ENCODE measurements around the gene OGFOD2.
A peak's percentile ranks its signal among the peaks of the same experiment; 100 is the strongest.

The OGFOD2 gene

DNA sequence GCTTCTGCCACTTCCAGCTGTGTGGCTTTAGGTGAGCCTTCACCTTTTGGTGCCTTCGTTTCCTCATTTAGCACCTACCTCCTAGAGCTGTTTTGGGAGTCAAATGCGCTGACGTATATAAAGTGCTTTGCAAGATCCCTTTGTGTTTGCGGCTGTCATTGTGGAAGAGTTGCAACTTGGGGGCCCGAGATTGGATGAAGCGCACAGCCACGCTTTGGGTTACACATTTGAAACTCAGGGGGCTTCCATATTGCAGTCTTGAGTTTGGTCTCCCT, 4.8 kb downstream of the OGFOD2 start:
- no peaks in the 10 kb centered on the region for H3K27me3 ChIP-seq (ENCODE audit: low read depth, low read length)
- H3K9me3 ChIP-seq (ENCODE audit: control insufficient read depth in 1 of 2, low read length in 2 of 2): no peaks in the 10 kb centered on the region
- H3K4me1 ChIP-seq (ENCODE audit: control insufficient read depth in 1 of 2, insufficient read depth in 2 of 2, low read length in 2 of 2): peaks cover 24 to 83% of the 10 kb centered on the region in 2 donors
- H3K27ac ChIP-seq (ENCODE audit: low read length): peak overlapping the region; percentile 8
- H3K36me3 ChIP-seq (ENCODE audit: control insufficient read depth in 1 of 2, insufficient read depth in 2 of 2, low read length in 2 of 2): peaks cover 0 to 12% of the 10 kb centered on the region in 2 donors
- H3K4me3 ChIP-seq (ENCODE audit: low read depth in 1 of 2, low read length in 2 of 2): peak overlapping the region; percentile 80 to 95

DNA sequence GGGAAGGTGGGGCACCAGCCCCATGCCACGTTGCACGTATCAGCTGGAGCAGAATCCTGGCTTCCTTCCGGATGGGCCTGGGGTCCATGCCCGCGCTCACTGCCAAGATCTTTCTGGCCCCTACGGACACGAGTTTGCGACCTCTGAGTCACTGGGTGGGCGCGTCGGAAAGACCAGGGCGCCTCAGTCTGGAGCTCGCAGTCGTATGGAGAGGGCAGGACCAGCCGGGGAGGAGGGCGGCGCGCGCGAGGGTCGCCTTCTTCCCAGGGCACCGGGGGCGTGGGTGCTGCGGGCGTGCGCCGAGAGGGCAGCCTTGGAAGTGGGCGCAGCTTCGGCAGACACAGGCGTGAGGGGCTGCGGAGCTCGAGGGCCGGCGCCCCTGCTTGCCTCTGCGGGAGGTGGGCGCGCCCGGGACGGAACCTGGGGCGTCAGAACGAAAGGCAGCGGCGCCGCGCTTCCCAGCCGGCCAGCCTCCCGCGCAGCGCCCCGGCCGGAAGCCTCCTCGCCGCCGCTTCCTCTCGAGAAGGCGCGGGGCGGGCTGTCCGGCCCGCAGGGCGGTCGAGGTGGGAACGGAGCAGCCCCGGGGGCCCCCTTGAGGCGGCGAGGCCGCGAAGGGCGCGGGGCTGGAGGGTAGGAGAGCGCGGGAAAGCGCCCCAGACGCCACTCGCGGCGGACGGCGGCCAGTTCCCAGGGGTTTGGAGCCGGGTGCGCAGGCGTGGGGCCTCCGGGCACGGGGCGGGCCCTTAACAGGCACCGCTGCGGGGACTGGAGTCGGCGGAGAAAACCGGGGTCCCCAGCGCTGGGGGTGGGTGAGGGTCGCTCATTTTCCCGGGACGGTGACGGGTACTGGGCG, 5.4 kb downstream of the OGFOD2 start, which contains the start of gene ARL6IP4:
ARL6IP4 (plus strand) TSS at position 499 of the 853 bp plus-strand sequence. CDS start 459 bp downstream, outside the sequence.
- H3K36me3 ChIP-seq (ENCODE audit: control insufficient read depth in 1 of 2, insufficient read depth in 2 of 2, low read length in 2 of 2): peaks cover 0 to 11% of the 10 kb centered on the region in 2 donors
- H3K4me1 ChIP-seq (ENCODE audit: control insufficient read depth in 1 of 2, insufficient read depth in 2 of 2, low read length in 2 of 2): peaks cover 24 to 88% of the 10 kb centered on the region in 2 donors
- no peaks in the 10 kb centered on the region for H3K27me3 ChIP-seq (ENCODE audit: low read depth, low read length)
- peak within 1 kb of the TSS; percentile 80 to 95 for H3K4me3 ChIP-seq (ENCODE audit: low read depth in 1 of 2, low read length in 2 of 2)
- no peaks in the 10 kb centered on the region for H3K9me3 ChIP-seq (ENCODE audit: control insufficient read depth in 1 of 2, low read length in 2 of 2)
- peak within 1 kb of the TSS; percentile 56 for H3K27ac ChIP-seq (ENCODE audit: low read length)

DNA sequence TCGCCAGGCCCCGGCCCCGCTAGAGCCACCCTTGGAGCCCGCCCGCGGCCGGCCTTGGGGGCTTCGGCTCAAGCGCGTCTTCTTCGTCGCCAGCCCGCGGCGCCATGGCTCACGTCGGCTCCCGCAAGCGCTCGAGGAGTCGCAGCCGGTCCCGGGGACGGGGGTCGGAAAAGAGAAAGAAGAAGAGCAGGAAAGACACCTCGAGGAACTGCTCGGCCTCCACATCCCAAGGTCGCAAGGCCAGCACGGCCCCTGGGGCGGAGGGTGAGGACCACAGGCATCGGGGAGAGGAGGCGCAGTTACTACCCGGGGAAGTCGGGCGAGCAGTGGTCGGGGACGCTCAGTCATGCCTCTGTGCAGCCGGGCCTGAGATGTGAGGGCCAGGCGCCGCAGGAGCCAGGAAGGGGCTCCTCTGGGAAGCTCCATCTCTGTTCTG, 6.0 kb downstream of the OGFOD2 start:
- Histone ChIP-seq H3K36me3 (ENCODE audit: control insufficient read depth in 1 of 2, insufficient read depth in 2 of 2, low read length in 2 of 2) (peaks cover 0 to 15% of the 10 kb centered on the region in 2 donors), H3K27me3 (ENCODE audit: low read depth, low read length) (no peaks in the 10 kb centered on the region), H3K27ac (ENCODE audit: low read length) (peak overlapping the region; percentile 56), H3K4me1 (ENCODE audit: control insufficient read depth in 1 of 2, insufficient read depth in 2 of 2, low read length in 2 of 2) (peaks cover 19 to 83% of the 10 kb centered on the region in 2 donors), H3K9me3 (ENCODE audit: control insufficient read depth in 1 of 2, low read length in 2 of 2) (no peaks in the 10 kb centered on the region), H3K4me3 (ENCODE audit: low read depth in 1 of 2, low read length in 2 of 2) (peak overlapping the region; percentile 80 to 95)

DNA sequence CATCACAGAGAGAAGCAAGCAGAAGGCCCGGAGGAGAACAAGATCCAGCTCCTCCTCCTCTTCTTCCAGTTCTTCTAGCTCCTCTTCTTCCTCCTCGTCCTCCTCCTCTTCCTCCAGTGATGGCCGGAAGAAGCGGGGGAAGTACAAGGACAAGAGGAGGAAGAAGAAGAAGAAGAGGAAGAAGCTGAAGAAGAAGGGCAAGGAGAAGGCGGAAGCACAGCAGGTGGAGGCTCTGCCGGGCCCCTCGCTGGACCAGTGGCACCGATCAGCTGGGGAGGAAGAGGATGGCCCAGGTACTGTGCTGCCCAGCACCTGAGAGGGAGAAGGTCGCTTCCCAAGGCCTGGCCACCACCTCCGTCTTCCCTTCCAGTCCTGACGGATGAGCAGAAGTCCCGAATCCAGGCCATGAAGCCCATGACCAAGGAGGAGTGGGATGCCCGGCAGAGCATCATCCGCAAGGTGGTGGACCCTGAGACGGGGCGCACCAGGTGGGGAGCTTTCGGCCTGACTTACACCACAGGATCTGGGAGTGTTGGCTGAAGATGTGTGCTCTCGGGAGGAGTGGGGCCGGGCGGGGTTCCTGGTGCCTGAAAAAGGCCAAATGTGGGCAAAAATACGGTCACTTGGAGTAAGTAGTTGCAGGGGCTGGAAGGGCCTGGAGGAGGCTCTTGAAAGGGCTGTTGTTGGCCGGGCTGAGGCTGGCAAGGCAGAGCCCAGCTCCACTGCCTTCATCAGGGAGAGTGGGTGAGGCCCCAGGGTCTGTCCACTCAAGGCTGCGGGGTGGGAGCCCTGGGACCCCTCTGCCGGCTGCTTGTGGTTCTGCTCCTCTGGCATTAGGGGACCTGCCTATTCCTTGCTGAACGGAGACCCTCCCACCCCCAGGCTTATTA, 6.8 kb downstream of the OGFOD2 start:
- Histone ChIP-seq H3K36me3 (ENCODE audit: control insufficient read depth in 1 of 2, insufficient read depth in 2 of 2, low read length in 2 of 2) (peaks cover 0 to 21% of the 10 kb centered on the region in 2 donors), H3K4me3 (ENCODE audit: low read depth in 1 of 2, low read length in 2 of 2) (peak overlapping the region; percentile 80 to 95), H3K27me3 (ENCODE audit: low read depth, low read length) (no peaks in the 10 kb centered on the region), H3K4me1 (ENCODE audit: control insufficient read depth in 1 of 2, insufficient read depth in 2 of 2, low read length in 2 of 2) (peaks cover 14 to 76% of the 10 kb centered on the region in 2 donors), H3K27ac (ENCODE audit: low read length) (peak overlapping the region; percentile 56), H3K9me3 (ENCODE audit: control insufficient read depth in 1 of 2, low read length in 2 of 2) (no peaks in the 10 kb centered on the region)

DNA sequence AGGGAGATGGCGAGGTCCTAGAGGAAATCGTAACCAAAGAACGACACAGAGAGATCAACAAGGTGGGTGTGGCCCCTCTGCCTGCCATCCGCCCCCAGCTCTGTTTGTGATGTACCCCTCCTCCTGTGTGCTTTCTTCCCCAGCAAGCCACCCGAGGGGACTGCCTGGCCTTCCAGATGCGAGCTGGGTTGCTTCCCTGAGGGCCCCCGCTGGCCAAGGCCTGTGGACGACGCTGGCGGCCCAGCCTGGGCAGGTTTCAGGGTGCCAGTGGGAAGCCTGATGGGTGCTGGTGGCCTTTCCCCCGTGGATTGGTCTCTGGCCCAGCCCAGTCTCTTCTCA, 7.4 kb downstream of the OGFOD2 start:
- H3K27me3 ChIP-seq (ENCODE audit: low read depth, low read length): no peaks in the 10 kb centered on the region
- peaks cover 14 to 69% of the 10 kb centered on the region in 2 donors for H3K4me1 ChIP-seq (ENCODE audit: control insufficient read depth in 1 of 2, insufficient read depth in 2 of 2, low read length in 2 of 2)
- peak overlapping the region in 1 of 2 donors; percentile 95 for H3K4me3 ChIP-seq (ENCODE audit: low read depth in 1 of 2, low read length in 2 of 2)
- H3K36me3 ChIP-seq (ENCODE audit: control insufficient read depth in 1 of 2, insufficient read depth in 2 of 2, low read length in 2 of 2): peaks cover 0 to 27% of the 10 kb centered on the region in 2 donors
- H3K27ac ChIP-seq (ENCODE audit: low read length): no peak overlapping the region
- H3K9me3 ChIP-seq (ENCODE audit: control insufficient read depth in 1 of 2, low read length in 2 of 2): no peaks in the 10 kb centered on the region

DNA sequence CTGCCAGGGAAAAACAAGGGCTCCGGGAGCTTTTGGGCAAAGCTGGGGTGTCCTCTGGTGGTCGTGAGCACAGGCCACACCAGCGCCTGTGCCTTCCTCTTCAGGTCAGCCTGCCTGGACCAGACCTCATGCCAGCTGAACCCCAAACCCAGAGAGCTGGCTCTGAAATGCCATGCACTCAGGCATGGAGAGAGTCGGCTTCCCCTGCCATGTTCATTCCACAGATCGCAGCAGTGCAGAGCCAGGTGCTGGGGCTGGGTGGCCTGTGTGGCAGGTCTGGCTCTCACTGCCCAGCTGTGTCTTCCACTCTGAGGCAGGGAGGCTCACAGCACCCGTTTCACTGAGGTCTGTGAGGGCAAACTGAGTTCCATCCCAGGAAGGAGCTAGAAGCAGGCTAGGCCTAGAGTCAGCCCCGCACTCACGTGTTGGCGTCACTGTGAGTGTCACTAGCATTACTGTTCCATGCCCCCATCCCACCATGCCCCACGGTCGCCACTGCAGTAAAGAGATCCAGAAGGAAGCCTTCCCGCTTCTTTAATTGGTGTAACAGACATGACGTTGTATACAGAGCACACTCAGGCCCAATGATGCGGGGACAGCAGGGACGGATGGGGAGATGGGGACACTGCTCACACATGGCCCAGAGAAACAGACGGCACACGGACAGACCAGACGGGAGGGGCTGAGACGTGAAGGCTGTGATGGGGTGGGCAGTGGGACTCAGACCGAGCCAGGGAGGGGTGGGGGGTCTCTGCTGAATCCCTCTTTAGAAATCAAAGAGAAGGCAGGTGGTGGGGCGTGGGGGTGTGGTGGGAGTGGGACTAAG, 8.1 kb downstream of the OGFOD2 start:
- peaks cover 14 to 63% of the 10 kb centered on the region in 2 donors for H3K4me1 ChIP-seq (ENCODE audit: control insufficient read depth in 1 of 2, insufficient read depth in 2 of 2, low read length in 2 of 2)
- H3K36me3 ChIP-seq (ENCODE audit: control insufficient read depth in 1 of 2, insufficient read depth in 2 of 2, low read length in 2 of 2): peaks cover 0 to 29% of the 10 kb centered on the region in 2 donors
- no peak overlapping the region for H3K4me3 ChIP-seq (ENCODE audit: low read depth in 1 of 2, low read length in 2 of 2)
- H3K27me3 ChIP-seq (ENCODE audit: low read depth, low read length): no peaks in the 10 kb centered on the region
- no peaks in the 10 kb centered on the region for H3K9me3 ChIP-seq (ENCODE audit: control insufficient read depth in 1 of 2, low read length in 2 of 2)
- H3K27ac ChIP-seq (ENCODE audit: low read length): no peak overlapping the region

DNA sequence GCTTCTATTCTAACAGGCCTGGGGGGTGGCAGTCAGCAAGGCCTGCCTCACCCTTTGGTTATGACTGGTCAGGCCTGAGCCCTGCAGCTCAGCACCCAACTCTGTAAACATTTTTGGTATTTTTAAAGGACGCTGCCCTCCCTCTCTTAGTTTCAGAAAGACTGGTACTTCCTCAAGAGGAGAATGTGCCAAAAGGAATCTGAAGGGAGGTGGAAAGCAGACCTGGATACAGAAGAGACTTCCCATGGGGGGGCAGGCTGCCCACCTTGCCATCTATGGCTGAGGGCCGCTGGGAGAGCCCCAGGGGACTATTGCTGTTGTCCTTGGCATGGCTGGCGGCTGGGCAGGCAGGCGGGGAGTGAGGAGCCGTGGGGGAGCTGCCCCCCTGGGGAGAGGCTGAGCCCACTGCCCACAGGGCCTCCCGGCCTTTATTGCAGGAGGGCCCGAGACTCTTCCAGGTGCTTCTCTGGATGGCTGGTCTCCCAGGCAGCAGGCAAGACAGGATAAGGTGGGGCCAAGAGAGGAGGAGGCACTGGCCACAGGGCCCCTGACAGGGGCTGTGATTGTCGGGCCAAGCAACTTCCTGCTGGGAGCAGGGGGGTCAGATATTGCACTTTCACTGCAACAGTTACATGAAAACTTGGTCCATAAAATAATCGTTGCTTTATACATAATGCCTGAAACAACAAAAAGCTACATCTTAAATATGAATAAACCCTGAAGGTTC, 8.9 kb downstream of the OGFOD2 start:
- H3K36me3 ChIP-seq (ENCODE audit: control insufficient read depth in 1 of 2, insufficient read depth in 2 of 2, low read length in 2 of 2): peaks cover 0 to 31% of the 10 kb centered on the region in 2 donors
- peaks cover 14 to 57% of the 10 kb centered on the region in 2 donors for H3K4me1 ChIP-seq (ENCODE audit: control insufficient read depth in 1 of 2, insufficient read depth in 2 of 2, low read length in 2 of 2)
- no peaks in the 10 kb centered on the region for H3K9me3 ChIP-seq (ENCODE audit: control insufficient read depth in 1 of 2, low read length in 2 of 2)
- peak overlapping the region; percentile 16 for H3K27ac ChIP-seq (ENCODE audit: low read length)
- no peak overlapping the region for H3K4me3 ChIP-seq (ENCODE audit: low read depth in 1 of 2, low read length in 2 of 2)
- no peaks in the 10 kb centered on the region for H3K27me3 ChIP-seq (ENCODE audit: low read depth, low read length)

DNA sequence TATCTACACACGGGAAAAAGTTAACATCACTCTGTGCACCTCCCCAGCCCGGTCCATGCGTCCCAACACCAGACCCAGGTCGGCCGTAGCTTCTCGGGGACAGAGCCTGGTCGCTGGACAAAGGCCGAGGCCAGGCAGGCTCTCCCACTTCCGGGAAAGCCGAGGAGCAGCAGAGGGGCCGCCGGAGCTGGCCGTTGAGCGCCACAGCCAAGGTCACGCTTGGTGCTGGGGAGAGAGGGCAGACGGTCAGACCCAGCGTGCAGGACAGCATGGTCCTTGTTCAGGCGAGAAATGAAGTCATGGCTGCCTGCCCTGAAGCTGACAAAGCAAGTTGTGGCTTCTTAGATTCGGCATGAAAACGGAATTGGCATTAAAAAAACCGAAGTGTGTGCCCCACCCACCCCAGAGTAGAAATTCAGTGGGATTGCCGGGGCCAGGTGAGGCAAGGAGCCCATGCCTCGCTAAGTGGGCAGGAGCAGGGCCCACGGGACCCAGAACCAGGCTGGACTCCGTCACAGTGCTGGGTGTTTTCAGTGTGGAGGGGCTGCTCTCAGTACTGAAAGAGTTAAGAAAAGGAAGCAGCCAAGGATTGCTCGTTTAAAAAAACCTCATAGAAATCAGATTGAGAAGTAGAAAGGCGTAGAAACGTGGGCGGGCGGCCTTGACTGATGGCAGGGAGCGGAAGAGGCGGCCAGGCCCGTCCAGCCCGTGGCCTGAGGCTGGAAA, 9.7 kb downstream of the OGFOD2 start:
- H3K27me3 ChIP-seq (ENCODE audit: low read depth, low read length): no peaks in the 10 kb centered on the region
- peaks cover 0 to 31% of the 10 kb centered on the region in 2 donors for H3K36me3 ChIP-seq (ENCODE audit: control insufficient read depth in 1 of 2, insufficient read depth in 2 of 2, low read length in 2 of 2)
- H3K4me1 ChIP-seq (ENCODE audit: control insufficient read depth in 1 of 2, insufficient read depth in 2 of 2, low read length in 2 of 2): peaks cover 14 to 49% of the 10 kb centered on the region in 2 donors
- no peak overlapping the region for H3K4me3 ChIP-seq (ENCODE audit: low read depth in 1 of 2, low read length in 2 of 2)
- H3K27ac ChIP-seq (ENCODE audit: low read length): no peak overlapping the region
- no peaks in the 10 kb centered on the region for H3K9me3 ChIP-seq (ENCODE audit: control insufficient read depth in 1 of 2, low read length in 2 of 2)

DNA sequence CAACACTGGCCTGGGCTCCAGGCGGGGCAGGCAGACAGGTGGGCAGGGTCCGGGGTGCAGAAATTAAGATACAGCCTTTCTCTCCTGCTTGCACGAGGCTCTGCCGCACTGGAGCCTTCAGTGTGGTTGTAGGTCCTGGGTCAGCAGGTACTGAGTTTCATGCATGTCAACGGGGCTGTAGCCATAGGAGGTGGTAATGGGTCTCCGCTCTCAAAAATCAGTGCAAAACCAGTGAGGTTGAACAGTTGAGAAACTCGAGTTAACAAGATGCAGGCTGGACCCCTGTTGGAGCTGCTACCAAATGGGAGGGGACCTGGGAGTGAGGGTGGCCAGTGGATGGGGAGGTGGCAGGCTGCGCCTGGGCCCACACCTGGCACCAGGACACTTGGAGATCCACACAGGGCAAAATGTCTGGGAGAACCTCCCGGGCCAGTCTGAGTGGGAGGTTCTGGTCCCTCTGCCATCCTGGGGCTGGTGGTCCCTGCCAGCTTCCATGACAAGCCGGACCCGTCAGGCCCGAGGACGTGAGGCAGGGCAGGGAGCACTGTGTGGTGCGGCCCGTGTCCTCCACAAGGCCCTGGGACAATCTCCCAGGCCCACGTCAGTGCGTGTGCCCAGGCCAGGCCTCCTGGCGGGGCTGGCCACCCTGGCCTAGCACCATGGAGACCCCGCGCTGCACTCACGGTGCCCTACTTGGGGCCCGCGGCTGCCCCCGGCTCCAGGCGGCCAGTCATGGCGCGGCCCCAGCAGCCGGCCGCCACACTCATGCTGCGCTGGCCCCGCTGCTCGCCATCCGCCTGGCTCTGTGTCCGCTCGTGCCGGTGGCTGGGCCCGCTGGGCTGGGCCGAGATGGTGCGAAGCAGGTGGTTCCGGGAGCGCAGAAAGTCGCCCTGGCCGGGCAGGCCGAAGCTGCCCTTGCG, 10.6 kb downstream of the OGFOD2 start:
- Histone ChIP-seq H3K36me3 (ENCODE audit: control insufficient read depth in 1 of 2, insufficient read depth in 2 of 2, low read length in 2 of 2) (peaks cover 0 to 31% of the 10 kb centered on the region in 2 donors), H3K4me1 (ENCODE audit: control insufficient read depth in 1 of 2, insufficient read depth in 2 of 2, low read length in 2 of 2) (peaks cover 14 to 45% of the 10 kb centered on the region in 2 donors), H3K9me3 (ENCODE audit: control insufficient read depth in 1 of 2, low read length in 2 of 2) (no peaks in the 10 kb centered on the region), H3K4me3 (ENCODE audit: low read depth in 1 of 2, low read length in 2 of 2) (no peak overlapping the region), H3K27me3 (ENCODE audit: low read depth, low read length) (no peaks in the 10 kb centered on the region), H3K27ac (ENCODE audit: low read length) (no peak overlapping the region)

Data from muscle layer of duodenum (tissue), 2 donors.